Dermis microvascular lymphatic vessel endothelial cell (primary cell): Measurements from ENCODE around the gene ETFA. TPM values are rescaled to one million over a fixed set of nuclear protein-coding genes. Genes with fewer than 3 reads are reported as not detected.
"Not testable (repeated sequence)": the region's sequence is repeated elsewhere in the genome, so short reads cannot be mapped to it uniquely, and the experiment has no call there.

Source experiments
- DNase-seq, 2 donors: peaks; one replicate each; pipeline versions ENCODE4 v3.0.0 to v3.0.0-alpha.2; 2010; ENCODE audit warnings: low read depth in 2 of 2
- total RNA-seq: library from RNA; depleted of rRNA; stranded (reverse); fragments of >200 nt; gene quantifications from 2 replicates; pipeline ENCODE4 v1.2.1, GENCODE V29; 2014

The ETFA gene
- total RNA-seq, 1 donor from 2014 or later, result 163 TPM

- DNase-seq, result no peak
Observed at GRCh38 chr15:76327191-76328105, 16.2 kb upstream of the ETFA start.

- DNase-seq, result no peak
Observed at GRCh38 chr15:76325704-76326103, 14.4 kb upstream of the ETFA start.

- DNase-seq, result no peak
Observed at GRCh38 chr15:76324066-76324465, 12.8 kb upstream of the ETFA start.

GRCh38 chr15:76321602-76322001, 10.3 kb upstream of the ETFA start:
- DNase-seq, result no peak

GRCh38 chr15:76321171-76321570, 9.9 kb upstream of the ETFA start:
- no peak for DNase-seq

GRCh38 chr15:76320012-76320411, 8.7 kb upstream of the ETFA start:
- DNase-seq, result no peak

- DNase-seq, result no peak
Observed at GRCh38 chr15:76313731-76314130, 2.5 kb upstream of the ETFA start.

- DNase-seq, result not testable (repeated sequence)
Observed at GRCh38 chr15:76313175-76313567, 1.9 kb upstream of the ETFA start.

- peak in 1 of 2 donors; percentile 57 for DNase-seq
Observed at GRCh38 chr15:76312540-76313174, 1.4 kb upstream of the ETFA start.

GRCh38 chr15:76310475-76311099, 682 bp downstream of the ETFA start:
- DNase-seq, result peak in 1 of 2 donors; percentile 36

- DNase-seq, result peak in 1 of 2 donors; percentile 54
Observed at GRCh38 chr15:76309601-76310330, 1.5 kb downstream of the ETFA start.

- no peak for DNase-seq
Observed at GRCh38 chr15:76303909-76304308, 7.4 kb downstream of the ETFA start.

GRCh38 chr15:76299786-76300185, 11.5 kb downstream of the ETFA start:
- no peak for DNase-seq

- no peak for DNase-seq
Observed at GRCh38 chr15:76298986-76299385, 12.3 kb downstream of the ETFA start.

GRCh38 chr15:76297951-76298350, 13.3 kb downstream of the ETFA start:
- DNase-seq, result not testable (repeated sequence)

- no peak for DNase-seq
Observed at GRCh38 chr15:76296849-76297248, 14.4 kb downstream of the ETFA start.

GRCh38 chr15:76294463-76294862, 16.8 kb downstream of the ETFA start:
- not testable (repeated sequence) for DNase-seq

GRCh38 chr15:76293361-76293760, 17.9 kb downstream of the ETFA start:
- DNase-seq, result peak; percentile 62 to 74

- no peak for DNase-seq
Observed at GRCh38 chr15:76289582-76289981, 21.7 kb downstream of the ETFA start.

- DNase-seq, result peak; percentile 23 to 24
Observed at GRCh38 chr15:76286271-76286879, 24.9 kb downstream of the ETFA start.

GRCh38 chr15:76285241-76285825, 25.9 kb downstream of the ETFA start:
- DNase-seq, result peak in 1 of 2 donors; percentile 44
